Calu3 (cell line): ENCODE results near the gene CNOT6. TPM values are rescaled to one million over a fixed set of nuclear protein-coding genes. Genes with fewer than 3 reads are reported as not detected.

ENCODE experiments used
- BruUV-seq: library from RNA; stranded (reverse); fragments of 400-500 nt; replicated peaks from 2 replicates; lab custom pipeline; 2021; lab: Mats Ljungman, UMichigan
- CTCF ChIA-PET: fragments of 300-600 bp; sonication (Branson Sonifier 250); formaldehyde crosslinking; loops from one replicate; lab custom pipeline; 2022; ENCODE audit warnings: antibody characterized with exemption; lab: Charles Lee
- DNase-seq: peaks from one replicate; pipeline ENCODE4 v3.0.0; 2022
- H3K27ac Mint-ChIP-seq: one replicate; pipeline ENCODE4 v1.8.0; 2022; ENCODE audit warnings: mixed read lengths; ENCODE audit not compliant: unreplicated experiment
- H3K27me3 Mint-ChIP-seq: one replicate; pipeline ENCODE4 v1.8.0; 2022; ENCODE audit warnings: mixed read lengths; ENCODE audit not compliant: unreplicated experiment
- H3K36me3 Mint-ChIP-seq: one replicate; pipeline ENCODE4 v1.8.0; 2022; ENCODE audit warnings: mild to moderate bottlenecking, moderate library complexity, mixed read lengths; ENCODE audit not compliant: insufficient read depth, unreplicated experiment
- H3K4me1 Mint-ChIP-seq: one replicate; pipeline ENCODE4 v1.8.0; 2022; ENCODE audit warnings: mild to moderate bottlenecking, low read depth, mixed read lengths; ENCODE audit not compliant: unreplicated experiment
- H3K4me3 Mint-ChIP-seq: one replicate; pipeline ENCODE4 v1.8.0; 2022; ENCODE audit warnings: mild to moderate bottlenecking, low read depth, moderate library complexity, mixed read lengths; ENCODE audit not compliant: unreplicated experiment
- H3K9me3 Mint-ChIP-seq: one replicate; pipeline ENCODE4 v1.8.0; 2022; ENCODE audit warnings: low read depth, mixed read lengths; ENCODE audit not compliant: unreplicated experiment
- CTCF ChIP-seq: fragments of 200-600 bp; IDR thresholded peaks from one replicate; pipeline ENCODE4 v1.8.0; 2022; ENCODE audit warnings: antibody characterized with exemption; ENCODE audit not compliant: unreplicated experiment
- intact Hi-C: fragments of 100-400 bp; cut with micrococcal nuclease; formaldehyde crosslinking; loops from one replicate; pipeline ENCODE4 v1.10.0; 2022; ENCODE audit not compliant: unreplicated experiment
- total RNA-seq: library from RNA; stranded (reverse); gene quantifications from 2 replicates; pipeline ENCODE4 v1.2.3, GENCODE V29; 2022

CNOT6 gene
- total RNA-seq, 1 experiment from 2014 or later: 57.1 TPM

- Mint-ChIP-seq H3K36me3 (peaks cover 39% of the 10 kb centered on the region), H3K4me3 (no peak overlapping the region), H3K4me1 (peaks cover 8% of the 10 kb centered on the region), H3K27ac (no peak overlapping the region), H3K9me3 (peaks cover 3% of the 10 kb centered on the region), H3K27me3 (no peaks in the 10 kb centered on the region)
- no TSS peak for BruUV-seq
- DNase-seq: no peak
- TF ChIP-seq CTCF: no peak
- intact Hi-C loops: no loop called here
- CTCF ChIA-PET: interaction anchor here (0.5 to 0.7 kb wide), 3 partner anchors 21 to 97 kb away, joined by 3 to 5 read pairs (median 4); no protein-coding TSS in a partner anchor
Measured at GRCh38 chr5:180491496-180491895, 2.7 kb upstream of the CNOT6 start.

- Mint-ChIP-seq H3K36me3 (peaks cover 40% of the 10 kb centered on the region), H3K27me3 (no peaks in the 10 kb centered on the region), H3K4me3 (no peak overlapping the region), H3K4me1 (peaks cover 8% of the 10 kb centered on the region), H3K9me3 (peaks cover 3% of the 10 kb centered on the region), H3K27ac (no peak overlapping the region)
- no peak for TF ChIP-seq CTCF
- no peak for DNase-seq
- no TSS peak for BruUV-seq
- CTCF ChIA-PET: interaction anchor here (0.6 kb wide), 1 partner anchor 22 kb away, joined by 3 read pairs; no protein-coding TSS in a partner anchor
- intact Hi-C loops: no loop called here
Measured at GRCh38 chr5:180492226-180492903, 1.8 kb upstream of the CNOT6 start.

GRCh38 chr5:180494510-180495181, 467 bp downstream of the CNOT6 start:
- peak; percentile 47 for DNase-seq
- Mint-ChIP-seq H3K27me3 (no peaks in the 10 kb centered on the region), H3K4me3 (peak overlapping the region; percentile 73), H3K4me1 (peaks cover 17% of the 10 kb centered on the region), H3K27ac (peak overlapping the region; percentile 77), H3K36me3 (peaks cover 40% of the 10 kb centered on the region), H3K9me3 (no peaks in the 10 kb centered on the region)
- no peak for TF ChIP-seq CTCF
- CTCF ChIA-PET: interaction anchor here (0.7 kb wide), 1 partner anchor 144 kb away, joined by 3 read pairs; no protein-coding TSS in a partner anchor
- intact Hi-C loops: no loop called here
- no TSS peak for BruUV-seq

- peaks cover 40% of the 10 kb centered on the region for H3K36me3 Mint-ChIP-seq
- no peak for TF ChIP-seq CTCF
- CTCF ChIA-PET: no interaction called here
- DNase-seq: no peak
- H3K9me3 Mint-ChIP-seq: no peaks in the 10 kb centered on the region
- no peaks in the 10 kb centered on the region for H3K27me3 Mint-ChIP-seq
- intact Hi-C loops: no loop called here
- H3K27ac Mint-ChIP-seq: peak overlapping the region; percentile 77
- H3K4me3 Mint-ChIP-seq: peak overlapping the region; percentile 73
- BruUV-seq: no TSS peak
- H3K4me1 Mint-ChIP-seq: peaks cover 17% of the 10 kb centered on the region
Measured at GRCh38 chr5:180495292-180495691, 1.1 kb downstream of the CNOT6 start.
